ENCODE data around the gene SERPINB1.
"Not testable (repeated sequence)": the region's sequence is repeated elsewhere in the genome, so short reads cannot be mapped to it uniquely, and the experiment has no call there.

Gene SERPINB1

DNA sequence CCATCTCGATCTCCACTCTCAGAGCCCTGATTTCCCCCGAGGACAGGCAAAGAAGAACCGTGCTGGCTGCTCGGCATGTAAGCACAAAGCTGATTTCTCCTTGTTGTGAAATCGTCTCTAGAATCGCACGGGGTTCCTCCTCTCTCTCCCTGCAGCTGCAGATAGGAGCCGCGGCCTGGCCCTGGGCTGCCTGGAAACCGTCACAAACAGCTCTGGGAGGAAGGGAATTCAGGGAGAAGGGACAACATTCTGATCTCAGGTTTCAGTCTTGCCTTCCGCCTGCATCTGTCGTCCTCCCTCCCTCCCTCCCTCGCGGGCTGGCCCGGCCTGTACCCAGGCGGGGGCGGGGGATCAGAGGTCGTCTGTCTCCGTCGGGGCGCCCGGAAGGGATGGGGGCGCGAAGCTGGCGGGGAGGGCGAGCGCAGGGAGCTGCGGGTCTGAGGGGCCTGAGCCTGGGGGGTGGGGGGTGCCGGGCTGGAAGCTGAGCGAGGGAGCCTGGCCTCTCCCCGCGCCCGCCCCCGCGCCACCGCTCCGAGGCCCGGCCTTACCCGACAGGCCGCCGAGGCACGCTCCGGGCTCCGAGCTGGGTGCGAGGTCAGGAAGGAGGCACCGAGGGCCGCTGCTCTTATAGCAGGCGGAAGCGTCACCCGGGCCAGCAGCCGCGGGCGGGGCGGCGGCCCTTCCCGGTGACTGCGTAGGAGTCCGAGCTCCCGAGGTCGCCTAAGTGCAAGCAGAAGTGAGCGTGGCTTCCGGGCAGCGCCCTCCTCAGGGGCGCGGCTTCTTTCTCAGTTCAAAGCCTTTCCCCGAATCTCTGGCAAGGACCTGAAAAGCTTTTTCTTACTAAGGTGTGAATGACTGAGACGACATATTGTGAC lies at the start of gene SERPINB1:
Gene SERPINB1 (minus strand): TSS at position 600 of the 875 bp plus-strand sequence. CDS start 1,277 bp downstream, outside the sequence.
- DNase-seq, result peak; percentile 66

DNA sequence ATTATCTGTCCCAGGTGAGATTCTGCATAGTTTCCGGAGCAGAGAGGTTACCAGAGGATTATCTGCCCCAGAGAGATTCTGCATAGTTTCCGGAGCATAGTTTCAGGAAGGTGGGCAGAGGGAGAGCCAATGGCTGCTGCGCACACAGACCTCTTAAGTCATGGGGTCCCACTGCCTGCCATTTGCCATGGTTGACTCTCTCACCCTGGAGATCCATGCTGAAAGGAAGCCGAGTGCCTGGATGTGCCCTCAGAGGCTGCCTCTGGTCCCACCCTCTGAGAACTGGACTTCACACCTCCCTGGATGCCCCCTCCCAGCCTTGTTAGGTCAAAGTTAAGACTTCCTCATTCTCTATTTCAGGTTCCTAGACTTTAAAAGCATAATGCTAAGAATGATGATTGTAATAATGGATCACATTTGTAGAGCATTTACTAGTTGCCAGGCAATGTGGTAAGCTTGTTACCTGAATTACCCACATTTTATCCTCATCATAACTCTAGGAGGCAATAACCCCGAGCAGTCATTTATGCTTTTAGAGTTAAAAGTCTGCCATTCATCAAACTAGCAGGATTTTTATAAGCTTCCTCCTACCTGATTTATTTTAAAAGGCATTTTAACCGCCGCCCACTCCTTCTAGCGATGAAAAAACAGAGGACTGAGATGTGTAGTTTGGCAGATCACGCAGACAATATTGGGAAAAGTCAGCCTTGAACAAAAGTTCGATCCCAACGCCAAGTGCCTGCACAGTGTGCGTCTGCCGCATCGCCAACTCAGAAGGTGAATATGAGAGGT lies 49.5 kb upstream of the SERPINB1 start:
- DNase-seq, result no peak

DNA sequence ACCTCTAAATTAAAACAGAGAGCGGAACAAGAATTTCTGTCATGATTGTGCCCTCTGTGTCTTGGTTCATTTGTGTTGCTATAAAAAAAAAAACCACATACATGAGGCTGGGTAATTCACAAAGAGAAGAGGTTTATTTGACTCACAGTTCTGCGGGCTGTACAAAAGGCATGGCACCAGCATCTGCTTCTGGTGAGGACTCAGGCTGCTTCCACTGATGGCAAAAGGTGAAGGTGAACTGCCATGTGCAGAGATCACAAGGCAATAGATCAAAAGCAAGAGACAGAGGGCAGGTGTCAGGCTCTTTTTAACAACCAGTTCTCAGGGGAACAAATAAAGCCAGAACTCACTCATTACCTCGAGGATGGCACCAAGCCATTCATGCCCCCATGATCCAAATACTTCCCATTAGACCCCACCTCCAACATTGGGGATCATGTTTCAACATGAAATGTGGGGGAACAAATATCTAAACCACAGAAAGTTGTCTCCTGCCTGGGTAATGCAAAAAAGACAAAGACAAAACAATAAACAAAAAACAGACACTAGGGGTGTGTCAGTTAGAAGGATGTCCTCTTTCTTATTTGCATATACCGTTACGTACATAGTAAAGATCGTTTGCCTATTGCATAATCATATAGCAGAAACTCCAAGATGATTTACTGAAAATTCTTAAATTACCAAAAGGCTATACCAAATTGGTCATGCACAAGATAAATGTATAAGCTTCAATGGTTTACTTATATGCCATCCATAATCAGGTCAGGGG lies 44.5 kb upstream of the SERPINB1 start:
- no peak for DNase-seq

DNA sequence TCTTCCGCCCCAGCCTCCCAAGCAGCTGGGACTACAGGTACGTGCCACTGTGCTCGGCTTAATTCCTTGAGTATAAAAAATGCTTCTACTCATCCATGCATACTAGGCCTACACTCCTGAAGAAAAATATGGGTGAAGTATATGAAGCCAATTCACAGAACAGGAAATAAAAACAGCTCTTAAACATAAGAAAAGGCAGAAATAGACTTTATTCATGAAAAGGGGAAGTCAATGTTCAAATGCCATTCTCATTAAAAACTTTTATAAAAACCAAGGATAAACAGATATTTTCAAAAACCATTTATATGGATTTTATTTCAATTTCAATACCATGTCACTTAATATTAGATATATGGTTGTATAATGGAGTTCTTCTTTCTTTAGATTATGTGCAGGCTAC lies 43.1 kb upstream of the SERPINB1 start:
- no peak for DNase-seq

DNA sequence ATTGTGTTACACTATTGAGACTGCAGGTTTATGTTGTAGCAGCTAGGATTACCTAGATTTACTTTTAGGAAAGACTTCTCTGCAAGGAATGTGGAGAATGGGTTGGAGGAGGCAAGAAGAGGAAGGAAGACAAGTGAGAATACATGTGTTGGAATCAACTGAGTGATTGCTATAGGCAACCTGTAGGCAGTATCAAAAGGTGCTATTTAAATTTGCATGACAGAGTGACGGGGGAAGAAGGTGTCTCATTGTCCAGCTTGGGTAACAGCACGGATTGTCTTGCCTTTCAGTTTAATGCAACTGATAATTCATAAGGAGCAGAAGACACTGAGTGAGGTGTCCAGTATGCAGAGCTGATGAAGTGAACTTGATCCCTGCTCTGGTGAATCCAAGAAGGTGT lies 42.0 kb upstream of the SERPINB1 start:
- no peak for DNase-seq

DNA sequence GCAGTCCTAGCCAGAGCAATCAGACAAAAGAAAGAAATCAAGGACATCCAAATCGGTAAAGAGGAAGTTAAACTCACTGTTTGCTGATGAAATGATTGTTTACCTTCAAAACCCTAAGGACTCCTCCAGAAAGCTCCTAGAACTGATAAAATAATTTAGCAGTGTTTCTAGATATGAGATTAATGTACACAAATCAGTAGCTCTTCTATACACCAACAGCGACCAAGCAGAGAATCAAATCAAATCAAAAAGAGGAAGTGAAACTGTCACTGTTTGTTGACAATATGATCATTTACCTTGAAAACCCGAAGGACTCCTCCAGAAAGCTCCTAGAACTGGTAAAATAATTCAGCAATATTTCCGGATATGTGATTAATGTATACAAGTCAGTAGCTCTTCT lies 39.8 kb upstream of the SERPINB1 start:
- no peak for DNase-seq

DNA sequence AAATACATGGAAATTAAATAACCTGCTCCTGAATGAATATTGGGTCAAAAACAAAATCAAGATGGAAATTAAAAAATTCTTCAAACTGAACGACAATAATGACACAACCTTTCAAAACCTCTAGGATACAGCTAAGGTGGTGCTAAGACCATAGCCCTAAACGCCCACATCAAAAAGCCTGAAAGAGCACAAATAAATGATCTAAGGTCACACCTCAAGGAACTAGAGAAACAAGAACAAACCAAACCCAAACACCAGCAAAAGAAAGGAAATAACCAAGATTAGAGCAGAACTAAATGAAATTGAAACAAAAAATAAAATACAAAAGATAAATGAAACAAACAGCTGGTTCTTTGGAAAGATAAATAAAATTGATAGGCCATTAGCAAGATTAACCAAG lies 38.5 kb upstream of the SERPINB1 start:
- not testable (repeated sequence) for DNase-seq

DNA sequence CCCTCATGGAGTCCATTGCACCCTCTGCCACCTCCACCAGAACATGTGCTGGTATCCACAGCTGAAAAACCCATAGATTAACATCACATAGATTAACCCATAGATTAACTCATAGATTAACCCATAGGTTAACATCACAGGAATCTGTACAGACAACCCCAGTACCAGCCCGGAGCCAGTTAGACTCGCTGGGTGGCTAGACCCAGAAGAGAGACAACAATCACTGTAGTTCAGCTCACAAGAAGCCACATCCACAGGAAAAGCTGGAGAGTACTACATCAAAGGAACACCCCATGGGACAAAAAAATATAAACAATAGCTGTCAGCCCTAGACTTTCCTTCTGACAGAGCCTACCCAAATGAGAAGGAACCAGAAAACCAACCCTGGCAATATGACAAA lies 36.3 kb upstream of the SERPINB1 start:
- no peak for DNase-seq

DNA sequence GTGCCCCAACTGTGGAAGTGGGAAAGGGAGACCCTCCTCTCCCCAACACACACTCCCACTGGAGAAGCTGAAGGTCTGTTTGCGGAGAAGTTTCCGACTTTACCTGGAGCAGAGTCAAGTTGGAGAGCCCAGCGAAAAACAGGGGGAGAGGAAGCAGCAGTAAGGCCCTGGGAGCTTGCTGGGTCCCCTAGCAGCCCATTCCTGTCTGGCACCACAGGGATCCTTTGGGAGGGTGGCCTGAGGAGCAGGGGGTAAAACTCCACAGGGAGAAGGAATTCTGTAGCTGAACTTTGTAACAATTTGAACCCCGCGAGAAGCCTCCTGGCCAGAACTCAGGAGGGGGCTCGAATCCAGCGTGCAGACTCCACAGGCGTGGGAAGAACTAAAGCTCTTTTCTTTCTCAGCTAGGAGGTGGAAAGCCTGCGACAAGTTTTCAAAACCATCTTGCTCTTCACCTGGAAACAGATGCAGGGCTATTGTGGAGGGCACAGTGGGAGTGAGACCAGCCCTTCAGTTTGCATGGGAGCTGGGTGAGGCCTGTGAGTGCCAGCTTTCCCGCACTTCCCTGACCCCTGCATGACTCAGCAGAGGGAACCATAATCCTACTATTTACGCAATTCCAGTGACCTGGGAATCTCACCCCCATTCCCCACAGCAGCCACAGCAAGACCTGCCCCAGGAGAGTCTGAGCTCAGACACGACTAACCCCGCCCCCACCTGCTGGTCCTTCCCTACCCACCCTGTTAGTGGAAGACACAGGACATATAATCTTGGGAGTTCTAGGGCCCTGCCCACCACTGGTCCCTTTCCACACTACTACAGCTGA lies 35.6 kb upstream of the SERPINB1 start:
- DNase-seq, result no peak

DNA sequence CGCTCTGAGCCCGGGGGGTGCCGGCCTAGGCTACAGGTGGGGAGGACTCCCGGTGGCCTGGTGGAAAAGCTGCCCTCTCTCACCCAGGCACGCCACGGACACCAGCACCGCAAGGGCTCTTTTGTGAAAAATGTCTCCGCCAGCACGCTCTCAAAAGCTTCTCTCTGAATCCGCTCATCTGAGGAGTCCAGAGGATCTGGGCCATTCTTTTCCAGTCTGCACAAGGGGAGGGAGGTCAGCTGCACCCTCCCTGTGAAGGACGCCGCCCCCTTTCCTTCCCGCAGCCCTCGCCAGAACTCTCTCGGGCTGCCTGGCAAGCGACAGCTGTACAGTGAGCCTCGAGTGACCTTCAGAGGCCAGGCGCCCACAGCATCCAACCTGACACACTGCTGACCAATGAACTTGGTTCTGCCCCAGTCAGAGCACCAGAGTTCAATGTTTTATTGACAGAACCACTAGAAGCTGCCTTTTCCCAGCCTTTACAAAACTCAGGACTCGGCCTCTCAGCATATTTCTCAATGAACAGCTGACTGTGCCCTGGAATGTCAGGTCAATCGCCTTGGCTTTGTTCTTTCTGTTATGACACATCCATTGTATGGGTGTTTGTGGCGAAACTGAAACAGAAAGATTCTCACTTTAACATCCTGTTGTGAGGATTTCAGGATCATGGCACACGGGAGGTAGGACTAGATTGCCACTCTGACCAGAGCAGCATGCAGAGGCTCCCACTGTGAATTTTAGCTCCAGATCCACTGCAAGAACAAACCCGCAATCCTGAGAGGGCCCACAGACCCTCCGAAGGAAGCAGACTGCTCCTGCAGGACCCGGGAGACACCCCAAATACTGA lies 34.8 kb upstream of the SERPINB1 start:
- DNase-seq, result no peak

DNA sequence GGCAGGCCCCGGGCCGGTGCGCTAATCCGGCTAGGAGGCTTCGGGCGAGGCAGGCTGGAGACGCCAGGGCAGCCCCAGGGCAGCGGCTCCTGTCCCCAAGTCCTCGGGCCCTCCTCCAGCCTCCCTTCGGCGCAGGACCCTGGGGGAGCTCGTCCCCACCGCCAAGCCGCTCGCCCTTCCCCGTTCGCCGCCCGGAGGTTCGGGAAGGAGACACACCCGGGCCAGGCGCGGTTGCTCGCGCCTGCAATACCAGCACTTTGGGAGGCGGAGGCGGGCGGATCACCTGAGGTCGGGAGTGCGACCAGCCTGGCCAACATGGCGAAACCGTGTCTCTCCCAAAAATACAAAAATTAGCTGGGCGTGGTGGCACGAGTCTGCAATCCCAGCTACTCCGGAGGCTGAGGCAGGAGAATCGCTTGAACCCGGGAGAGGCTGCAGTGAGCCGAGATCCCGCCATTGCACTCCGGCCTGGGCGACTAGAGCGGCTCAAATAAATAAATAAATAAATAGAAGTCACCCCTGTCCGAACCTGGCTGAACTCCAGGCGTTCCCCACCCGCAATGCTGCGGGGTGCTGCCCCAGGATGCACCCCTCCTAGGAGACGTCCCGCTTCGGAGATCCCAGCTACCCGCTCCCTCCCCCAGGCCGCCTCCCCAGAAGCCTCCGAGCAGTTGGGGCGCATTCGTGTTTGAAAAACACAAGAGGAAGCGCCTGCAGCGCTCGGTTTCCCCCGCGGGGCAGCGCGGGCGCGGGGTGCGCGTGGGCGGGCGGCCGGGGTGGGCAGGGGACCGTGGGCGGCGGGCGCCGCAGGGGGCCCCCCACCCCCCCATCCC lies 33.9 kb upstream of the SERPINB1 start:
- DNase-seq, result no peak

DNA sequence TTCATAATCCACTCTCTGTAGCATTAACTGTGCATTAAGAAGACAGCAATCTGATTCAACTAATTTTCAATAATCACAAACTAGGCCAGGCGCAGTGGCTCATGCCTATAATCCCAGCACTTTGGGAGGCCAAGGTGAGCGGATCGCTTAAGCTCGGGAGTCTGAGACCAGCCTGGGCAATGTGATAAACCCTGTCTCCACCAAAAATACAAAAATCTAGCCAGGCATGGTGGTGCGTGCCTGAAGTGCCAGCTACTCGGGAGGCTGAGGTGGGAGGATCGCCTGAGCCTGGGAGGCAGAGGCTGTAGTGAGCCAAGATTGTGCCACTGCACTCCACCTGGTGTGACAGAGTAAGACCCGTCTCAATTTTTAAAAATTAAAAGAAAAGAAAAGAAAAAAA lies 32.0 kb upstream of the SERPINB1 start:
- no peak for DNase-seq

DNA sequence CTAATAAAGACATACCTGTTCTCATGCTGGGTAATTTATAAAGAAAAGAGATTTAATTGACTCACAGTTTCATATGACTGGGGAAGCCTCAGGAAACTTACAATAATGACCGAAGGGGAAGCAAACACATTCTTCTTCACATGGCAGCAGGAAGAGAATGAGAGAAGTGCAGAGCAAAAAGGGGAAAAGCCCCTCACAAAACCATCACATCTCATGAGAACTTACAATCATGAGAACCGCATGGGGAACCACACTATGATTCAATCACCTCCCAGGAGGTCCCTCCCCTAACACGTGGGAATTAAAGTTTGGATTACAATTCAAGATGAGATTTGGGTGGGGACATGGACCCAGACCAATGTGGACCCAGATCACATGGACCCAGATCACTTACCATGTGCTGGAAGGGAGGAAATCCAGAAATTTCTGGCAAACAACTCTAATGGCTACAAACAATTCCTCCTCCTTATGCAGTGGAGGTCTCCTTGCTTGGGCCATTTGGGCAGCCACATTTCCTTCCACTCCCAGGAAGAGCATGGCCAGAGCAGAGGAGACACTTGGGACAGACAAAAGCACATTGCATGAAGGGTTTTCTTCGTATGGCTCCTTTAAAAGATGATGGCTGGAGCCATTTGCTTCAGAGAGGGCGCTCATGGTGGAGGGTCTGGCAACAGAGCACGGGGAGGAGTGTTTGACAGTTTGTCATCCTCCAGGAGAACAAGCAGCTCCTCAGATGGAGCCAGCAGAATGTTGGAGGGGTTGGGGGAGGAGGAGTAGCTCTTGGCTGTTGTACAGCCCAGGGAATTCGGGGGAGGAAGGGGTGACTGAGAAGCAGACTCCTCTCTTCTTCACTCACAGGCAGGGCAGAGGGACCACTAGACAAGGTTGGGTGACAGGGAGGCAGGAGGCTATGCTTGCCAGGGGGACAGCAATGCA lies 31.0 kb upstream of the SERPINB1 start:
- DNase-seq, result no peak

DNA sequence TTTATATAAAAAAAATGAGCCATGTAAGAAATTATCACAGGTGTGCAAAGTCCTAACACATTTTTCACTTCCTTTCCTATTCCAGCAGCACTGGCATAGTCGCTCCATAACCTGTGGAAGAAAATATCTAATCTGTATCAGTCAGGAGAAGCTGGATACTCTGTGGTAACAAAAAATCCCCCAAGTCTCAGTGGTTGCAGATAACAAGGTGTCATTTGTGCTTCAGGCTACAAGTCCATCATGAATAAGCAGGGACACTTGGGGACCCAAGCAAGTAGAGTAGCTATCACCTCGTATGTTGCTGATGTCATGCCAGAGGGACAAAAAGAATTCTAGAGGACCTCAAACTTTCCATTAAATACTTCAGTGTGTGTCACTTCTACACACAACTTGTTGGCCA lies 30.3 kb upstream of the SERPINB1 start:
- no peak for DNase-seq

DNA sequence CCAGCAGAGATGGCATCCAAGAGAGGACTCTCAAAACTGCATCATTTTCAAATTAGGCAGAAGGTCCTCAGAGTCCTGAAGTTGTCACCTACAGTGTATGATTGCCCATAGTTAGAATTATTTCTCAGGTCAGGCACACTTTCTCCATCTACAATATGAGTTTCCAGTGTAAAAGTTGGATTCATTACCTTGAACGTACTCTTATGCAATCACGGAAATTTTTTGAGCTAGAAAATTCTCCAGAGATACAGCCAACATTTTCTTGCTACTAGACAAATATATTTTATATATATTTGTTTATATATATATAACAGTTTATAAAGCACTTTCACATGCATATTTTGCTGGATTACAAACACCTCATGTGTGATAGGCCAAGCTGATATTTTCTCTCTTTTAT lies 29.4 kb upstream of the SERPINB1 start:
- no peak for DNase-seq

DNA sequence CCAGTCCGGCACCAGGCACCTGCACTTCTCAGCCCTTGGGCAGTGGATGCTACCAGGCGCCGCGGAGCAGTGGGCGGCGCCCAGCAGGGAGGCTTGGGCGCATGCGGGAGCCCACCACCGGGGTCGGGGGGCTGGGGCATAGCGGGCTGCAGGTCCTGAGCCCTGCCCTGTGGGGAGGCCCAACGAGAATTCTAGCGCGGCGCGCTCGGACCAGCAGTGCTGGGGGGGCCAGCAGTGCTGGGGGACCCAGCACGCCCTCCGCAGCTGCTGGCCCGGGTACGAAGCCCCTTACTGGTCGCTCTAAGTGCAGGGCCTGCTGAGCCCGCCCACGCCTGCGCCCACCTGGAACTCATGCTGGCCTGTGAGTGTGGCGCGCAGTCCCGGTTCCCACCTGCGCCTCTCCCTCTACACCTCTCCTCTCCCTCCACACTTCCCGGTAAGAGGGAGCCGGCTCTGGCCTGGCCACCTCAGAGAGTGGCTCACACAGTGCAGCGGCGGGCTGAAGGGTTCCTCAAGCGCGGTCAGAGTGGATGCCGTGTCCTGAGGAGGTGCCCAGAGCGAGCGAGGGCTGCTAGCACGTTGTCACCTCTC lies 28.5 kb upstream of the SERPINB1 start:
- no peak for DNase-seq

DNA sequence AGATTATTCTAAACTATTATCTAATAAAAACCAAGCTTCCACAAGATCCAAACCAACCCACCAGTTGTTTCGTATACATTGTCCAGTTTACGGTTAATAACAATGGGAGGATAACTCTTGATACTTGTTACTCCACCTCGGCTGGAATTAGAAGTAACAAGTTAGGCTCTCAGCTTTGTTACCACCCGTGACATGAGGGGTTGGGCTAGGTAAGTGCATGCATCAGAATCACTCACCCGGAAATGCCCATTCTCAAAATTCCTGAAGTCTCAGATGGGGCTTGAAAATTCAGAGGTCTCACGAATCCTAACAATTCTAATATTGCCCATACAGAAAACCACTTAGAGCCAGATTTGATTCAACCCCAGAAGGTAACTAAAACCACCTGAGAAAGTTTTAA lies 27.0 kb upstream of the SERPINB1 start:
- no peak for DNase-seq

DNA sequence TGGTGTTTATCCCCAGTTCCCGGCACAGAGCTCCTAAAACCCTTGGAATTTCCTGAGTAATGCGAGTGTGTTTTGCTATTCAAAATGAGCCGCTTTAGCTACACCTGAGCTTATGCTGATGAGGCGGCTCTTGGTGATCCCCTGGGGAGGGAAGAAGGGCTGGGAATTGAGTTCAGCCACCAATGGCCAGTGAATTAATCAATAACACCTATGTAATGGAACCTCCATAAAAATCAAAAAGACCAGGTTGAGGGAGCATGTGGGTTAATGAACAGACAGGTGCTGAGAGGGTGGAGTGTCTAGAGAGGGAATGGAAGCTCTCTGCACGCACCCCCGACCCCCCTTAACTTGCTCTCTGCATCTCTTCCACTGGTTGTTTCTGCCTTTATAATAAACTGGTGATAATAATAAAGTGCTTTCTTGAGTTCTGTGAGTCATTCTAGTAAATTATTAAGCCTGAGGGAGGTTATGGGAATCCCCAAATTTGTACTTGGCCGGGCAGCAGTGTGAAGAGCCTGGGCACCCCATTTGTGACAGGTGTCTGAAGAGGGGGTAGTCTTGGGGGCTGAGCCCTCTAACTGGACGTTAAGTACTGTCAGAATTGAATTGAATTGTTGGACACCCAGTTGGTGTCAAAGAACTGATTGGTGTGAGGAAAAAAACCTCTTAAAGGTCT lies 24.6 kb upstream of the SERPINB1 start:
- no peak for DNase-seq
